ENCODE data around the gene FOXP4. TPM values are rescaled to one million over a fixed set of nuclear protein-coding genes. Genes with fewer than 3 reads are reported as not detected.

FOXP4 gene
- total RNA-seq, 1 donor from 2014 or later = 40.7 TPM

GRCh38 chr6:41587131-41587879 lies 41.1 kb downstream of the FOXP4 start:
- peaks cover 8% of the 10 kb centered on the region for H3K4me1 Mint-ChIP-seq
- H3K27ac Mint-ChIP-seq = no peak overlapping the region
- ChIA-PET POLR2A (interaction anchor here (0.6 kb wide), 1 partner anchor 31 kb away, joined by 3 read pairs; no protein-coding TSS in a partner anchor), CTCF (interaction anchor here (1.5 to 2.3 kb wide), 3 partner anchors 15 to 165 kb away, joined by 4 to 7 read pairs (median 4); no protein-coding TSS in a partner anchor)
- ATAC-seq (ENCODE audit: low read depth) (no peak), DNase-seq (no peak)
- no peaks in the 10 kb centered on the region for H3K27me3 Mint-ChIP-seq
- H3K36me3 Mint-ChIP-seq (ENCODE audit: low read depth) = peaks cover 70% of the 10 kb centered on the region
- H3K9me3 Mint-ChIP-seq = no peaks in the 10 kb centered on the region
- TF ChIP-seq CTCF (IDR thresholded peaks at IDR 0.05) = no peak
- H3K4me3 Mint-ChIP-seq = no peak overlapping the region
- intact Hi-C loops (cut with micrococcal nuclease) = no loop called here

- CTCF ChIA-PET = interaction anchor here (1.5 to 2.4 kb wide), 4 partner anchors 14 to 166 kb away, joined by 4 to 19 read pairs (median 6); no protein-coding TSS in a partner anchor
- H3K9me3 Mint-ChIP-seq = no peaks in the 10 kb centered on the region
- peaks cover 8% of the 10 kb centered on the region for H3K4me1 Mint-ChIP-seq
- no peak for TF ChIP-seq CTCF (IDR thresholded peaks at IDR 0.05)
- H3K36me3 Mint-ChIP-seq (ENCODE audit: low read depth) = peaks cover 73% of the 10 kb centered on the region
- H3K4me3 Mint-ChIP-seq = no peak overlapping the region
- no peak for ATAC-seq (ENCODE audit: low read depth)
- no peak overlapping the region for H3K27ac Mint-ChIP-seq
- intact Hi-C loops (cut with micrococcal nuclease) = no loop called here
- POLR2A ChIA-PET = no interaction called here
- no peak for DNase-seq
- no peaks in the 10 kb centered on the region for H3K27me3 Mint-ChIP-seq
Observed at GRCh38 chr6:41588111-41588510, 41.9 kb downstream of the FOXP4 start.

GRCh38 chr6:41589223-41589622 lies 43.0 kb downstream of the FOXP4 start:
- H3K36me3 Mint-ChIP-seq (ENCODE audit: low read depth) = peaks cover 77% of the 10 kb centered on the region
- CTCF ChIA-PET = interaction anchor here (1.5 to 4.8 kb wide), 4 partner anchors 13 to 167 kb away, joined by 4 to 40 read pairs (median 13); no protein-coding TSS in a partner anchor
- DNase-seq (no peak), ATAC-seq (ENCODE audit: low read depth) (no peak)
- no peak for TF ChIP-seq CTCF (IDR thresholded peaks at IDR 0.05)
- intact Hi-C loops (cut with micrococcal nuclease) = no loop called here
- H3K27ac Mint-ChIP-seq = no peak overlapping the region
- H3K9me3 Mint-ChIP-seq = no peaks in the 10 kb centered on the region
- POLR2A ChIA-PET = interaction anchor here (1.0 kb wide), 1 partner anchor 42 kb away, joined by 3 read pairs; no protein-coding TSS in a partner anchor
- peaks cover 4% of the 10 kb centered on the region for H3K4me1 Mint-ChIP-seq
- H3K4me3 Mint-ChIP-seq = no peak overlapping the region
- no peaks in the 10 kb centered on the region for H3K27me3 Mint-ChIP-seq

- peaks cover 4% of the 10 kb centered on the region for H3K4me1 Mint-ChIP-seq
- no peak for TF ChIP-seq CTCF (IDR thresholded peaks at IDR 0.05)
- ATAC-seq (ENCODE audit: low read depth) (no peak), DNase-seq (no peak)
- H3K9me3 Mint-ChIP-seq = no peaks in the 10 kb centered on the region
- no peaks in the 10 kb centered on the region for H3K27me3 Mint-ChIP-seq
- H3K27ac Mint-ChIP-seq = no peak overlapping the region
- H3K36me3 Mint-ChIP-seq (ENCODE audit: low read depth) = peaks cover 77% of the 10 kb centered on the region
- intact Hi-C loops (cut with micrococcal nuclease) = no loop called here
- no peak overlapping the region for H3K4me3 Mint-ChIP-seq
- ChIA-PET CTCF (interaction anchor here (1.3 to 4.8 kb wide), 4 partner anchors 127 to 216 kb away, joined by 3 to 40 read pairs (median 13); no protein-coding TSS in a partner anchor), POLR2A (interaction anchor here (1.0 kb wide), 1 partner anchor 43 kb away, joined by 3 read pairs; no protein-coding TSS in a partner anchor)
Observed at GRCh38 chr6:41589636-41590622, 43.7 kb downstream of the FOXP4 start.

Measured in activated B cell treated with CpG ODN at 0.5 μM for 24 hours (primary cell).